HepG2 (cell line): ENCODE data around the gene UCP2. TPM values are rescaled to one million over a fixed set of nuclear protein-coding genes. Genes with fewer than 3 reads are reported as not detected.

ENCODE experiments used
- ATAC-seq: fragments of 200-7000 bp; cut with Tn5 transposase; 3 replicates; pipeline ENCODE4 v1.9.1; 2020; ENCODE audit warnings: mild to moderate bottlenecking, moderate library complexity
- BruUV-seq: library from RNA; stranded (reverse); fragments of 400-500 nt; replicated peaks from 2 replicates; lab custom pipeline; 2021; lab: Mats Ljungman, UMichigan
- CTCF ChIA-PET: fragments of 300-600 bp; formaldehyde crosslinking; extraction: SDS; loops from one replicate; lab custom pipeline; 2021; ENCODE audit warnings: low total read pairs, inconsistent platforms, low intra/inter-chr PET ratio; lab: Yijun Ruan, JAX
- POLR2A ChIA-PET: fragments of 350-600 bp; sonication (Branson Sonifier 250); formaldehyde crosslinking; loops from one replicate; lab custom pipeline; 2020; ENCODE audit warnings: antibody characterized with exemption, inconsistent platforms; lab: Yijun Ruan, JAX
- DNase-seq: peaks from one replicate; pipeline ENCODE4 v3.0.0-alpha.2; 2015; ENCODE audit warnings: low spot score
- FAIRE-seq: peaks from 3 replicates; lab custom pipeline; 2011; peaks lifted over from hg19 to GRCh38; lab: Jason Lieb, UNC
- H2AFZ ChIP-seq: one replicate; pipeline ENCODE4 v1.6.1; 2011; ENCODE audit warnings: low read length, inconsistent platforms
- H3K27ac ChIP-seq: fragments of 300-600 bp; 3 replicates; pipeline ENCODE4 v1.8.0; 2011; ENCODE audit warnings: mixed run types, mild to moderate bottlenecking, mixed read lengths, low read length, inconsistent platforms; ENCODE audit not compliant: insufficient read depth; ENCODE audit errors: extremely low read length
- H3K27me3 ChIP-seq, 2 experiments: fragments of 200-600 bp in 1 of 2; 2 replicates in 1 of 2; 3 replicates in 1 of 2; pipeline versions ENCODE4 v1.6.0 to v1.8.0; 2011; ENCODE audit warnings: low read length in 2 of 2, mild to moderate bottlenecking in 2 of 2, moderate library complexity in 2 of 2, inconsistent platforms in 1 of 2; ENCODE audit not compliant: insufficient read depth in 2 of 2, control insufficient read depth in 1 of 2
- H3K36me3 ChIP-seq, 2 experiments: fragments of 200-600 bp in 1 of 2; replicated peaks in 1 of 2; 2 replicates in 1 of 2; 3 replicates in 1 of 2; pipeline versions ENCODE4 v1.5.1 to v1.8.0; 2011; ENCODE audit warnings: low read length in 2 of 2, inconsistent platforms in 1 of 2; ENCODE audit not compliant: insufficient read depth in 2 of 2, control insufficient read depth in 1 of 2
- H3K4me1 ChIP-seq: 2 replicates; pipeline ENCODE4 v1.5.1; 2012; ENCODE audit warnings: low read length, inconsistent platforms; ENCODE audit not compliant: insufficient read depth
- H3K4me2 ChIP-seq: 2 replicates; pipeline ENCODE4 v1.6.0; 2011; ENCODE audit warnings: low read depth, low read length, inconsistent platforms
- H3K4me3 ChIP-seq, 3 experiments: fragments of 200-600 bp in 1 of 3; sonication (generic), shearing (Covaris generic) in 1 of 3; replicated peaks in 1 of 3; 2 replicates each; pipeline ENCODE4 v1.5.1; 2011 to 2016; ENCODE audit warnings: low read length in 3 of 3, inconsistent platforms in 2 of 3, low read depth in 2 of 3, mild to moderate bottlenecking in 2 of 3, control low read depth in 1 of 3, mixed read lengths in 1 of 3; ENCODE audit not compliant: insufficient read depth in 1 of 3
- H3K79me2 ChIP-seq: one replicate; pipeline ENCODE4 v1.6.1; 2011; ENCODE audit warnings: low read length, inconsistent platforms; ENCODE audit not compliant: insufficient read depth
- H3K9ac ChIP-seq: 2 replicates; pipeline ENCODE4 v1.6.0; 2011; ENCODE audit warnings: mild to moderate bottlenecking, low read depth, low read length, inconsistent platforms; ENCODE audit not compliant: insufficient read depth
- H3K9me3 ChIP-seq: 2 replicates; pipeline ENCODE4 v1.5.1; 2012; ENCODE audit warnings: mild to moderate bottlenecking, low read length
- H4K20me1 ChIP-seq: 2 replicates; pipeline ENCODE4 v1.6.0; 2011; ENCODE audit warnings: inconsistent platforms, mild to moderate bottlenecking, low read length, moderate library complexity; ENCODE audit not compliant: insufficient read depth
- ADNP ChIP-seq: sonication (generic); formaldehyde crosslinking; IDR thresholded peaks from 2 replicates; pipeline ENCODE4 v1.4.0; 2020; ENCODE audit warnings: missing genetic modification reagents
- AGO1 ChIP-seq: fragments of 200-400 bp; formaldehyde crosslinking; IDR thresholded peaks from 2 replicates; pipeline ENCODE4 v1.6.1; 2017; ENCODE audit warnings: mild to moderate bottlenecking, low read depth, low read length, moderate library complexity; ENCODE audit not compliant: poor library complexity, severe bottlenecking
- ATF7 ChIP-seq, 2 experiments: fragments of 450-650 bp in 1 of 2; sonication (generic) in 1 of 2; formaldehyde crosslinking in 1 of 2; IDR thresholded peaks; 2 replicates each; pipeline versions ENCODE4 v1.4.0 to v1.6.1; 2016 to 2020; ENCODE audit warnings: antibody characterized with exemption in 1 of 2, mild to moderate bottlenecking in 1 of 2, missing genetic modification reagents in 1 of 2
- BATF2 ChIP-seq: sonication (generic); formaldehyde crosslinking; IDR thresholded peaks from 2 replicates; pipeline ENCODE4 v1.8.0; 2022; ENCODE audit warnings: mild to moderate bottlenecking, missing genetic modification reagents, moderate library complexity
- NFKBIZ ChIP-seq: IDR thresholded peaks from 2 replicates; pipeline ENCODE4 v1.6.1; 2018; ENCODE audit warnings: missing genetic modification reagents, missing compliant biosample characterization
- SMC3 ChIP-seq: IDR thresholded peaks from 2 replicates; pipeline ENCODE4 v1.6.1; 2011; ENCODE audit warnings: low read length, improper control_type of control experiment
- SRSF9 ChIP-seq: fragments of 200-400 bp; formaldehyde crosslinking; IDR thresholded peaks from 2 replicates; pipeline ENCODE4 v1.6.1; 2018; ENCODE audit warnings: borderline replicate concordance, mild to moderate bottlenecking, low read depth, low read length; ENCODE audit not compliant: insufficient read depth, poor library complexity, severe bottlenecking
- STAG1 ChIP-seq: sonication (generic); formaldehyde crosslinking; IDR thresholded peaks from 2 replicates; pipeline ENCODE4 v1.4.0; 2020; ENCODE audit warnings: missing genetic modification reagents
- ZNF17 ChIP-seq: sonication (generic); formaldehyde crosslinking; IDR thresholded peaks from 2 replicates; pipeline ENCODE4 v1.5.0; 2020; ENCODE audit warnings: mild to moderate bottlenecking, missing genetic modification reagents
- WGBS: methylation state at CpG from one replicate; pipeline ENCODE4 v1.1.6; 2017; ENCODE audit warnings: low lambda C conversion rate; 5-methylcytosine and 5-hydroxymethylcytosine counted together
- in situ Hi-C: cut with HindIII; loops from 2 replicates; pipeline ENCODE4 v1.10.0; 2017; ENCODE audit warnings: low pct_unique_long_range_greater_than_20kb; ENCODE audit not compliant: extremely low pct_ligation_motif_present
- intact Hi-C: fragments of 100-400 bp; cut with micrococcal nuclease; formaldehyde crosslinking; loops from one replicate; pipeline ENCODE4 v1.10.0; 2022; ENCODE audit not compliant: unreplicated experiment
- polyA plus RNA-seq, 8 experiments: library from polyadenylated mRNA; depleted of rRNA in 3 of 8; stranded (reverse) in 7 of 8; unstranded in 1 of 8; fragments of >200 nt; fragmentation: Illumina TruSeq in 4 of 8; extraction: Trizol in 4 of 8; gene quantifications; 2 replicates each; pipeline versions ENCODE4 v1.2.1 to v1.2.3, GENCODE V29; 2011 to 2016; ENCODE audit warnings: low read depth in 4 of 8, missing spikeins in 1 of 8, mixed read lengths in 1 of 8; ENCODE audit not compliant: insufficient read depth in 1 of 8
- total RNA-seq, 5 experiments: library from RNA; depleted of rRNA; stranded (reverse); fragments of >200 nt; fragmentation: Illumina TruSeq; extraction: Trizol; gene quantifications; 2 replicates each; pipeline ENCODE4 v1.2.3, GENCODE V29; 2016; ENCODE audit warnings: low read depth in 1 of 5
- TF ChIP-seq, protein P1 (sequence below): sonication (generic); formaldehyde crosslinking; conservative IDR thresholded peaks from 2 replicates; pipeline ENCODE4 v1.8.0; 2022; ENCODE audit warnings: mild to moderate bottlenecking, moderate library complexity, missing genetic modification reagents

Gene UCP2
- total and polyA plus RNA-seq, 2 of the 13 experiments (the other 11 are each of a cell fraction or from before 2014, with no cell fraction given) = 2.7 to 3.2 TPM

GRCh38 chr11:73990730-73991129 is 8.1 kb upstream of the UCP2 start:
- no peak overlapping the region for H3K27ac ChIP-seq
- intact Hi-C loops = no loop called here
- H3K79me2 ChIP-seq = no peaks in the 10 kb centered on the region
- no peaks in the 10 kb centered on the region for H3K9me3 ChIP-seq
- H3K9ac ChIP-seq = no peak overlapping the region
- H3K4me3 ChIP-seq = no peak overlapping the region
- in situ Hi-C loops = no loop called here
- ChIA-PET CTCF (no interaction called here), POLR2A (no interaction called here)
- no peak for ATAC-seq
- FAIRE-seq = no peak
- H2AFZ ChIP-seq = no peak overlapping the region
- peaks cover 25% of the 10 kb centered on the region for H3K4me1 ChIP-seq
- WGBS = 12% methylated on average over 2 of the region's 2 CpGs
- BruUV-seq = no TSS peak
- no peak overlapping the region for H3K4me2 ChIP-seq
- TF ChIP-seq BATF2 (CRISPR knock-in tag) (no peak), NFKBIZ (CRISPR knock-in tag) (no peak), ADNP (CRISPR knock-in tag) (no peak), AGO1 (no peak), ZNF17 (CRISPR knock-in tag) (no peak)
- TF ChIP-seq, protein P1, sequence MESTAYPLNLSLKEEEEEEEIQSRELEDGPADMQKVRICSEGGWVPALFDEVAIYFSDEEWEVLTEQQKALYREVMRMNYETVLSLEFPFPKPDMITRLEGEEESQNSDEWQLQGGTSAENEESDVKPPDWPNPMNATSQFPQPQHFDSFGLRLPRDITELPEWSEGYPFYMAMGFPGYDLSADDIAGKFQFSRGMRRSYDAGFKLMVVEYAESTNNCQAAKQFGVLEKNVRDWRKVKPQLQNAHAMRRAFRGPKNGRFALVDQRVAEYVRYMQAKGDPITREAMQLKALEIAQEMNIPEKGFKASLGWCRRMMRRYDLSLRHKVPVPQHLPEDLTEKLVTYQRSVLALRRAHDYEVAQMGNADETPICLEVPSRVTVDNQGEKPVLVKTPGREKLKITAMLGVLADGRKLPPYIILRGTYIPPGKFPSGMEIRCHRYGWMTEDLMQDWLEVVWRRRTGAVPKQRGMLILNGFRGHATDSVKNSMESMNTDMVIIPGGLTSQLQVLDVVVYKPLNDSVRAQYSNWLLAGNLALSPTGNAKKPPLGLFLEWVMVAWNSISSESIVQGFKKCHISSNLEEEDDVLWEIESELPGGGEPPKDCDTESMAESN (CRISPR knock-in tag) = no peak
- no peaks in the 10 kb centered on the region; a peak in 1 of 5 replicates for H3K27me3 ChIP-seq
- H4K20me1 ChIP-seq = no peaks in the 10 kb centered on the region
- DNase-seq = no peak
- H3K36me3 ChIP-seq = no peaks in the 10 kb centered on the region

- peak; percentile 43 for TF ChIP-seq STAG1
- TF ChIP-seq SRSF9 = no peak
- TF ChIP-seq ATF7 (IDR thresholded peaks at IDR 0.05) = no peak
- no peak for TF ChIP-seq ATF7 (CRISPR knock-in tag; IDR thresholded peaks at IDR 0.05)
- 0 out of 2 replicates have a peak, but pooled peaks have one; percentile 13 for TF ChIP-seq SMC3
- intact Hi-C loops = no loop called here
- peaks cover 32% of the 10 kb centered on the region for H3K4me1 ChIP-seq
- no peak overlapping the region for H3K4me3 ChIP-seq
- in situ Hi-C loops = no loop called here
- DNase-seq = no peak
- H3K9me3 ChIP-seq = no peaks in the 10 kb centered on the region
- WGBS = 85% methylated on average over 6 of the region's 6 CpGs
- no peaks in the 10 kb centered on the region for H3K36me3 ChIP-seq
- no peak for ATAC-seq
- CTCF ChIA-PET = no interaction called here
- no peak overlapping the region for H3K9ac ChIP-seq
- H3K27me3 ChIP-seq = no peaks in the 10 kb centered on the region; a peak in 1 of 5 replicates
- POLR2A ChIA-PET = no interaction called here
- no peak overlapping the region for H3K4me2 ChIP-seq
- FAIRE-seq = no peak
- no peaks in the 10 kb centered on the region for H4K20me1 ChIP-seq
- no peaks in the 10 kb centered on the region for H3K79me2 ChIP-seq
- no peak overlapping the region for H2AFZ ChIP-seq
- BruUV-seq = no TSS peak
- H3K27ac ChIP-seq = no peak overlapping the region
These were observed 6.5 kb upstream of the UCP2 start for GRCh38 chr11:73989156-73989555.
